Measurements from ENCODE around the gene PIP4K2A. TPM values are rescaled to one million over a fixed set of nuclear protein-coding genes. Genes with fewer than 3 reads are reported as not detected.

The PIP4K2A gene
- total RNA-seq, 1 donor from 2014 or later = 102 TPM

GRCh38 chr10:22740180-22740579 is 25.8 kb upstream of the PIP4K2A start:
- no peaks in the 10 kb centered on the region for H3K27me3 Mint-ChIP-seq
- CTCF ChIA-PET = no interaction called here
- peaks cover 23% of the 10 kb centered on the region for H3K4me1 Mint-ChIP-seq
- no peaks in the 10 kb centered on the region for H3K36me3 Mint-ChIP-seq (ENCODE audit: low read depth)
- no peak overlapping the region for H3K4me3 Mint-ChIP-seq
- DNase-seq (no peak), ATAC-seq (ENCODE audit: low read depth) (no peak)
- peaks cover 4% of the 10 kb centered on the region for H3K9me3 Mint-ChIP-seq
- TF ChIP-seq CTCF (IDR thresholded peaks at IDR 0.05) = no peak
- POLR2A ChIA-PET = interaction anchor here (1.6 kb wide), 1 partner anchor 149 kb away, joined by 4 read pairs; no protein-coding TSS in a partner anchor
- no peak overlapping the region for H3K27ac Mint-ChIP-seq
- intact Hi-C loops (cut with micrococcal nuclease) = no loop called here

DNA sequence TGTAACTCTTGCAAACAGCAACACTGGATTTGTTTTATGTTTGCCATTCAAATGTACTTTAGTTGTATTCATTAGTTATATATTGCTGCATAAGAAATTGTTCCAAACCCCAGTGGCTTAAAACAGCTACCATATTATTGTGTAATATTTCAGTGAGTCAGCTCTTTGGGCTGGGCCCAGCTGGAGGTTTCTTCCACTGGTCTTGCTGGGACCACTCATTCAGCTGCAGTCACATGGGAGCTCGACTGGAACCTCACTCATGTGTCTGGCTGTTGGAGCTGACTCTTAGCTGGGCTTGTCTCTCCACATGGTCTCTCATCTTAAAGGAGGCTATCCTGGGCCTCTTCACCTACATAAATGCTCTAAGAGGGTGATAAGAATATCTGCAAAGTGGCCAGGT is 23.2 kb upstream of the PIP4K2A start:
- Mint-ChIP-seq H3K27me3 (no peaks in the 10 kb centered on the region), H3K9me3 (peaks cover 2% of the 10 kb centered on the region), H3K36me3 (ENCODE audit: low read depth) (no peaks in the 10 kb centered on the region), H3K27ac (no peak overlapping the region), H3K4me1 (peaks cover 7% of the 10 kb centered on the region), H3K4me3 (no peak overlapping the region)
- ChIA-PET CTCF (interaction anchor here (0.7 kb wide), 1 partner anchor 105 kb away, joined by 3 read pairs; no protein-coding TSS in a partner anchor), POLR2A (no interaction called here)
- ATAC-seq (ENCODE audit: low read depth) (no peak), DNase-seq (no peak)
- no peak for TF ChIP-seq CTCF (IDR thresholded peaks at IDR 0.05)
- intact Hi-C loops (cut with micrococcal nuclease) = no loop called here

GRCh38 chr10:22736134-22736533 is 21.8 kb upstream of the PIP4K2A start:
- Mint-ChIP-seq H3K4me1 (no peaks in the 10 kb centered on the region), H3K9me3 (peaks cover 2% of the 10 kb centered on the region), H3K27me3 (no peaks in the 10 kb centered on the region), H3K4me3 (no peak overlapping the region), H3K27ac (no peak overlapping the region), H3K36me3 (ENCODE audit: low read depth) (no peaks in the 10 kb centered on the region)
- CTCF ChIA-PET = no interaction called here
- ATAC-seq (ENCODE audit: low read depth) (no peak), DNase-seq (no peak)
- TF ChIP-seq CTCF (IDR thresholded peaks at IDR 0.05) = no peak
- POLR2A ChIA-PET = no interaction called here
- intact Hi-C loops (cut with micrococcal nuclease) = no loop called here

DNA sequence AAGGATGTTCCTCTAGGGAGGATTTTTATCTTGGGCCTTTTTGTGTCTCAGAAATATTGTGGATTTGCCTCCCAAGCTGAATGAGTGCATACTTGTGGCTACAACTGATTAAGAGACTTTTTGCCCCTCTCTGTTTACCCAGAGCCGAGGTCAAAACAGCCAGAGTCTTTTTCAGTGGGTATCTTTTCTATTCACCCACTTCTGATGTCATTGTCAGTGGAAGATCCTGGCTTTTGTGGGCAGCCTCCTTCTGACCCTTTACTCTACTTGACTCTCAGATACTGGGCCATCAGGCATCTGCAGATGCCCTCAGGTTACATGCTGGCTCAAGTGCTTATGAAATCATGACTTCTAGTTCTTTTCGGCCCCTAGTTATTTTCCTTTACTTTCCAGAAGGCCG is 19.6 kb upstream of the PIP4K2A start:
- TF ChIP-seq CTCF (IDR thresholded peaks at IDR 0.05) = no peak
- DNase-seq (no peak), ATAC-seq (ENCODE audit: low read depth) (no peak)
- CTCF ChIA-PET = no interaction called here
- H3K27me3 Mint-ChIP-seq = peaks cover 2% of the 10 kb centered on the region
- H3K36me3 Mint-ChIP-seq (ENCODE audit: low read depth) = no peaks in the 10 kb centered on the region
- no peak overlapping the region for H3K4me3 Mint-ChIP-seq
- POLR2A ChIA-PET = no interaction called here
- H3K27ac Mint-ChIP-seq = no peak overlapping the region
- no peaks in the 10 kb centered on the region for H3K9me3 Mint-ChIP-seq
- H3K4me1 Mint-ChIP-seq = no peaks in the 10 kb centered on the region
- intact Hi-C loops (cut with micrococcal nuclease) = no loop called here

DNA sequence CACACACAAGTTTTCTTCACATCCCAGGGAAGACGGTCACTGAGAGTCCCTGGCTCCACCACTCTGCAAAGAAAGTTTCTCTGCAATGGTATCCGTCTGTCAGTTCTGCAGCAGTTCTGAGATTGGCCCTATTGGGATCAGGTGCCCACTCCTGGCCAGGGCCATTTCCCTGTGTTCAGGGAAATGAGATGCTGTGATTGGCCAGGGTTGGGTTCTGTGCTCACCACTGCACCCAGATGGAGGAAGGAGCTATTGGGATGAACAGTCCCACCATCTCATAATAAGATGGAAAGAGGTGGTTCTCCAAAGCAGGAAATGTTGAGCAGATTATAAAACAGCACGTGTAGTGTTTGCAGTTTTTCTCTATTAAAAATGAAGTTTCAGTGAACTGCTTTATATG is 13.3 kb upstream of the PIP4K2A start:
- ChIA-PET CTCF (no interaction called here), POLR2A (interaction anchor here (0.5 kb wide), 1 partner anchor 14 kb away, joined by 4 read pairs; no protein-coding TSS in a partner anchor)
- Mint-ChIP-seq H3K4me1 (peaks cover 49% of the 10 kb centered on the region), H3K9me3 (no peaks in the 10 kb centered on the region), H3K27ac (no peak overlapping the region), H3K4me3 (no peak overlapping the region), H3K27me3 (peaks cover 2% of the 10 kb centered on the region), H3K36me3 (ENCODE audit: low read depth) (no peaks in the 10 kb centered on the region)
- ATAC-seq (ENCODE audit: low read depth) = no peak
- no peak for TF ChIP-seq CTCF (IDR thresholded peaks at IDR 0.05)
- intact Hi-C loops (cut with micrococcal nuclease) = loop anchor here (1.0 kb wide), 1 partner anchor 15 kb away; no protein-coding TSS in a partner anchor
- no peak for DNase-seq
